Stimulated activated CD4-positive, alpha-beta T cell treated with anti-CD3 and anti-CD28 coated beads, Interleukin-4, amount 100 ng/mL, for 24 hours (primary cell): ENCODE measurements around the gene GSAP.
"Not testable (repeated sequence)": the region's sequence is repeated elsewhere in the genome, so short reads cannot be mapped to it uniquely, and the experiment has no call there.

ENCODE experiments used
- DNase-seq: peaks from one replicate; pipeline ENCODE4 v3.0.0-alpha.2; 2020

The GSAP gene

GRCh38 chr7:77281780-77282478 is 134.2 kb downstream of the GSAP start:
- no peak for DNase-seq

- DNase-seq: no peak
Measured at GRCh38 chr7:77276120-77276519, 140.0 kb downstream of the GSAP start.

- not testable (repeated sequence) for DNase-seq
Measured at GRCh38 chr7:77275663-77276062, 140.5 kb downstream of the GSAP start.

GRCh38 chr7:77271766-77272165 is 144.4 kb downstream of the GSAP start:
- DNase-seq: no peak

- DNase-seq: no peak
Measured at GRCh38 chr7:77270094-77270480, 146.1 kb downstream of the GSAP start.

GRCh38 chr7:77269360-77270093 is 146.6 kb downstream of the GSAP start:
- DNase-seq: no peak

GRCh38 chr7:77266291-77266794 is 149.8 kb downstream of the GSAP start:
- DNase-seq: no peak

- DNase-seq: no peak
Measured at GRCh38 chr7:77265666-77266065, 150.5 kb downstream of the GSAP start.

GRCh38 chr7:77262316-77262715 is 153.8 kb downstream of the GSAP start:
- DNase-seq: no peak
